Measurements from ENCODE around the gene PRM3. TPM values are rescaled to one million over a fixed set of nuclear protein-coding genes. Genes with fewer than 3 reads are reported as not detected.

PRM3 gene
- total RNA-seq, 2 experiments from 2014 or later = not detected

GRCh38 chr16:11289202-11289601 lies 15.8 kb upstream of the PRM3 start:
- intact Hi-C loops (cut with DNase I, micrococcal nuclease) = no loop called here
- H3K27me3 ChIP-seq (ENCODE audit: control insufficient read depth in 1 of 2, insufficient read depth in 2 of 2, low read length in 2 of 2) = peaks cover 0 to 3% of the 10 kb centered on the region in 2 experiments
- no peaks in the 10 kb centered on the region for H3K36me3 ChIP-seq (ENCODE audit: insufficient read depth, low read length)
- no peaks in the 10 kb centered on the region for H3K9me3 ChIP-seq (ENCODE audit: control insufficient read depth in 1 of 2, insufficient read depth in 1 of 2, low read length in 2 of 2)
- H3K4me3 ChIP-seq (ENCODE audit: low read length) = no peak overlapping the region
- POLR2A ChIA-PET = no interaction called here
- H3K27ac ChIP-seq (ENCODE audit: low read depth in 1 of 2, low read length in 2 of 2) = no peak overlapping the region
- CTCF ChIA-PET = no interaction called here
- no peaks in the 10 kb centered on the region for H3K4me1 ChIP-seq (ENCODE audit: insufficient read depth, low read length)
- no peak for DNase-seq
- no peak overlapping the region for H3K4me3 Mint-ChIP-seq
- no peaks in the 10 kb centered on the region for H3K36me3 Mint-ChIP-seq (ENCODE audit: low read depth)
- H3K27me3 Mint-ChIP-seq = no peaks in the 10 kb centered on the region
- no peaks in the 10 kb centered on the region for H3K9me3 Mint-ChIP-seq
- no peak overlapping the region for H3K27ac Mint-ChIP-seq
- ATAC-seq (ENCODE audit: poor library complexity) = no peak
- TF ChIP-seq CTCF (IDR thresholded peaks at IDR 0.05) = no peak
- peaks cover 7% of the 10 kb centered on the region for H3K4me1 Mint-ChIP-seq (ENCODE audit: low read depth)

- CTCF ChIA-PET = no interaction called here
- intact Hi-C loops (cut with DNase I, micrococcal nuclease) = no loop called here
- Mint-ChIP-seq H3K4me3 (no peak overlapping the region), H3K36me3 (ENCODE audit: low read depth) (no peaks in the 10 kb centered on the region), H3K27ac (no peak overlapping the region), H3K4me1 (ENCODE audit: low read depth) (no peaks in the 10 kb centered on the region), H3K9me3 (no peaks in the 10 kb centered on the region), H3K27me3 (no peaks in the 10 kb centered on the region)
- H3K36me3 ChIP-seq (ENCODE audit: insufficient read depth, low read length) = no peaks in the 10 kb centered on the region
- DNase-seq (no peak), ATAC-seq (ENCODE audit: poor library complexity) (no peak)
- no peak for TF ChIP-seq CTCF (IDR thresholded peaks at IDR 0.05)
- H3K9me3 ChIP-seq (ENCODE audit: control insufficient read depth in 1 of 2, insufficient read depth in 1 of 2, low read length in 2 of 2) = no peaks in the 10 kb centered on the region
- H3K27me3 ChIP-seq (ENCODE audit: control insufficient read depth in 1 of 2, insufficient read depth in 2 of 2, low read length in 2 of 2) = no peaks in the 10 kb centered on the region
- POLR2A ChIA-PET = no interaction called here
- H3K4me3 ChIP-seq (ENCODE audit: low read length) = no peak overlapping the region
- H3K27ac ChIP-seq (ENCODE audit: low read depth in 1 of 2, low read length in 2 of 2) = no peak overlapping the region
- H3K4me1 ChIP-seq (ENCODE audit: insufficient read depth, low read length) = no peaks in the 10 kb centered on the region
Measured at GRCh38 chr16:11285842-11286241, 12.4 kb upstream of the PRM3 start.

- no peak overlapping the region for H3K27ac Mint-ChIP-seq
- ChIA-PET CTCF (no interaction called here), POLR2A (no interaction called here)
- Histone ChIP-seq H3K36me3 (ENCODE audit: insufficient read depth, low read length) (no peaks in the 10 kb centered on the region), H3K27ac (ENCODE audit: low read depth in 1 of 2, low read length in 2 of 2) (no peak overlapping the region), H3K9me3 (ENCODE audit: control insufficient read depth in 1 of 2, insufficient read depth in 1 of 2, low read length in 2 of 2) (no peaks in the 10 kb centered on the region), H3K27me3 (ENCODE audit: control insufficient read depth in 1 of 2, insufficient read depth in 2 of 2, low read length in 2 of 2) (no peaks in the 10 kb centered on the region), H3K4me1 (ENCODE audit: insufficient read depth, low read length) (no peaks in the 10 kb centered on the region), H3K4me3 (ENCODE audit: low read length) (no peak overlapping the region)
- no peaks in the 10 kb centered on the region for H3K36me3 Mint-ChIP-seq (ENCODE audit: low read depth)
- TF ChIP-seq CTCF (IDR thresholded peaks at IDR 0.05) = no peak
- H3K4me3 Mint-ChIP-seq = no peak overlapping the region
- H3K4me1 Mint-ChIP-seq (ENCODE audit: low read depth) = no peaks in the 10 kb centered on the region
- ATAC-seq (ENCODE audit: poor library complexity) (no peak), DNase-seq (no peak)
- H3K9me3 Mint-ChIP-seq = no peaks in the 10 kb centered on the region
- intact Hi-C loops (cut with DNase I, micrococcal nuclease) = no loop called here
- H3K27me3 Mint-ChIP-seq = no peaks in the 10 kb centered on the region
Measured at GRCh38 chr16:11283820-11284248, 10.4 kb upstream of the PRM3 start.

Measured in CD4-positive, alpha-beta T cell (primary cell).